GM18517 (cell line): ENCODE data around the gene DTNB.
A peak's percentile ranks its signal among the peaks of the same experiment; 100 is the strongest.

Source experiments
- ATAC-seq: cut with Tn5 transposase; IDR thresholded peaks from one replicate; pipeline ENCODE4 v1.9.1; 2021; ENCODE audit warnings: mild to moderate bottlenecking, moderate library complexity; ENCODE audit not compliant: unreplicated experiment

Gene DTNB

DNA sequence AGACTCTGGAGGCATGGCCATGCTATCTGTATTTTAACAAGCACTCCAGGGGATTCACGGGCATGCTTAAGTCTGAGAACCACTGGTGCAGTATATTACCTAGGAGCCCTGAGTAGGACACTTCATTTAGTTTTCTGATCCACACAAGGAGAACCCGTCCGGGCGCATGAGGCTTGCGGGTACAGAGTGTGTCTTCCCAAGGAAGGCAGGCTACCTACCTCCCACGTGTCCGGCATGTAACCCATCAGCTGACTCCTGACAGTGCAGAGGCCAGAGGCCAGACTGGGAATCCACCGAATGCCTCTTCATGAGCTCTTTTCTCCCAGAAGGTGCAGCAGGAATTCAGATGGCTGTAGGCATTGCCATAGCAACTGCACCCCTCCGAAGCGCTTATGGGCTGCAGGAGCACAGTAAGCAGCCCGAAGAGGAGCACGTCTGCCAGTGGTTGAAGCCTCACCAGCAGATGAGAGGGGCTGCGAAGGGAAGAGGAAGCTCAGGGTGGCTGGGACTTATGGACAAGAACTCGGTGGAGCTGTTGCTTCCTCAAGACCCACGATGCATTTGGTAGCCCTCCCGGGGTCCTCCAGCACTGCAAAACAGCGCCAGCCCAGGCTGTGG lies 297.9 kb downstream of the DTNB start:
- no peak for ATAC-seq

DNA sequence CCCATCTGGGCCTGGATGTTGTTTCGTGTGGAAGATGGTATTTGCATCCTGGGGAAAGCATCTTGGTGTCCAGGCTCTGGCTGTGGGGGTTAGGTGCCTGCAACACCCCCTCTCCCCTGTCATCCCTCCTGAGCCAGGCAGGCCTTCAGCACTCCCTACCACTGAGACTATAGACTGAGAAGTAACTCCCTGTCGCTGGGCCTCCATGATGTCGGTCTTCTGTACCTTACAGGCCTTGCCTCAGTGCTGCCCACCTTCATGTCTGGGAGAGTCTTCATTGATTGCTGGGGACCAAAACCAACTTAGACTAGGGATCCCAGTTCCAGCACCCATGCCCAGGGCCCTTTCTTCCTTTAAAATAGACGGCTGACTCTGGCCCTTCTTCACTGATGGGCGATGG lies 298.6 kb downstream of the DTNB start:
- no peak for ATAC-seq

DNA sequence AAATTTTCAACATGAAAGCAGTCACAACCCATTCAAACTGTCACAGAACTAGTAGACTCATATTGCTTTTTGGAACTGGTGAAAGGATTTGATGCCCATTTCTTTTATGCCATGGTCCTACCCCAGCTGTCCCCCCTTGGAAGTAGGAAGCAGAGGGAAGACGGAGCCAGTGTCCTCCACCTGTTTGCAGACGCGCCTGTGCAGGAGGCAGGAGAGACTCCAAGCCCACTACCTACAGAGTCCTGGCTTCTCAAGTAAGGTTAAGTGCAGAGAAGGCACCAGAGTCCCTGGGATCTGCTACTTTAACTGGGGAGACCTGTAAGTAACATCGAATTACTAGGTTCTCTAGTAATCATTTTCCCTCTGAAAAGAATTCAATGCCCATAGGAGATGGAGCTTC lies 299.0 kb downstream of the DTNB start:
- ATAC-seq: no peak

DNA sequence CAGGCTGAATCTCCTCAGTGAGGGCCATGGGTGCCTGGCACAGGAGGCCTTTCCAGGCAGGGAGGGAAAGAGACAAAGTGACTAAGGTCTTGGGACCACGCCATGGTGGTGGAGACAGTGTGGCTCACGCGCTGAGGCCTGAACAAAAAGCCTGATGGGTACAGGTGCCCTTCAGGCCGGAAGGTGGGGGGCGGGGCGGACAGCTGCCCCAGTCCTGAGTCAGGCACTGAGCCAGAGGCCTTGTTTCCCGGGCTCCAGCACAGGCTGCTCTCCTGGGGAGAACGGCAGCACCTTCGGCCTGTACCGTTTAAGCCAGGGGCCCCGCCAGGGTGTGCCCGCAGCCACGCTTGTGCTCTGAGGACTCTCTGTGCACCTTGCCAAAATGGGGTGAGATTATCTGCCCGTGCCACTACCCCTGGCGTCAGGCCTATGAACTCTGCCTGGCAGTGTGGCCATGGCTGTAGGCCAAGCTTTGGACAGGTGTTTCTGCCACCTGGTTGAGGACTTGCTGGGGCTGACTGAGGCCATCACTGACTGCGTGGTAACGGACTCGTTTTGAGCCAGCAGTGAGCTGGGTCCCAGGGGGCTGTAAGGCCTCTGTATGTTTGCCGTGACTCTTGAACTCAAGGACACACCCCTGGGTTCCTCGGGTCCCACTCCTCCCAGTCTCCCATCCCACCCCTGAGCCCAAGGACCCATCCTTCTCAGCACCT lies 300.0 kb downstream of the DTNB start:
- ATAC-seq: no peak

DNA sequence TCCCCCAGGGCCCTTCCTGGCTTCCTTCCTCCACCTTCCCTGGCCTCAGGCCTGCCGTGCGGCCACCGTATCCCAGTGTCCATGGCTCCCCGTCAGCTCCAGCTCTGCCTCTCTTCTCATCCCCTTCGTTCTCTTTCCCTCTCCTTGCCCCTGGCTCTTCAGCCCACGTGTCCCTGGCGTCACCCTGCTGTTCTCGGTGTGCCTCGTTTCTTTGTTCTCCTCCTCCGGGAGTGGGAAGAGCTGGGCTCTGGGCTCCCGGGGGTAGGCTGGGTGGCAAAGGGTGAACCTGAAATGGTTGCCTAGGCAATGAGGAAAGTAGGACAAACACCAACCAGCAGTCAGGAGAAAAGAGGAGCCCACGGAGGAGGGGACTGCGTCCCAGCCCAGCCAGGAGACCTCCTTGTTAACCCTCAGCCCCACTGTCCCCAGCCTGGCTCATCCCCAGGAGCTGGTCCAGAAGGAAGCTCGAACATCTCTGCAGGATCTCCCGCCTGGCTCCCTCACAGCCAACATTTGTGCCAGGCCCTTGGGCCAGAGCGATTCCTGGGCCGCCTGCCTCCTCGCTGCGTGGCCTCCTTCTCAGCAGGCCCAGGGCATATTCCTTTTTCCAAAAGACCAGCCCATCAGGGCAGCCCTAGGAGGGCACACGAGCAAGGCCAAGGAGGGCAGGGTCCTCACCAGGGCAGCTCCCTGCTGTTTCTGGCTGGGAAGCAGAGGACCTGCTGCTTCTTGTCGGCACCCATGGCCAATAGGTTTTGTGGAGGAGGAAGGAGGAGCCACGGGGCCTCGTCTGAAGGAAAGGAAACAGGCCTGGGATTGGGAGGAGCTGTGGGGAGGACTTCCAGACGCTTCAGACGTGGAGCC lies 300.7 kb downstream of the DTNB start:
- ATAC-seq: no peak

DNA sequence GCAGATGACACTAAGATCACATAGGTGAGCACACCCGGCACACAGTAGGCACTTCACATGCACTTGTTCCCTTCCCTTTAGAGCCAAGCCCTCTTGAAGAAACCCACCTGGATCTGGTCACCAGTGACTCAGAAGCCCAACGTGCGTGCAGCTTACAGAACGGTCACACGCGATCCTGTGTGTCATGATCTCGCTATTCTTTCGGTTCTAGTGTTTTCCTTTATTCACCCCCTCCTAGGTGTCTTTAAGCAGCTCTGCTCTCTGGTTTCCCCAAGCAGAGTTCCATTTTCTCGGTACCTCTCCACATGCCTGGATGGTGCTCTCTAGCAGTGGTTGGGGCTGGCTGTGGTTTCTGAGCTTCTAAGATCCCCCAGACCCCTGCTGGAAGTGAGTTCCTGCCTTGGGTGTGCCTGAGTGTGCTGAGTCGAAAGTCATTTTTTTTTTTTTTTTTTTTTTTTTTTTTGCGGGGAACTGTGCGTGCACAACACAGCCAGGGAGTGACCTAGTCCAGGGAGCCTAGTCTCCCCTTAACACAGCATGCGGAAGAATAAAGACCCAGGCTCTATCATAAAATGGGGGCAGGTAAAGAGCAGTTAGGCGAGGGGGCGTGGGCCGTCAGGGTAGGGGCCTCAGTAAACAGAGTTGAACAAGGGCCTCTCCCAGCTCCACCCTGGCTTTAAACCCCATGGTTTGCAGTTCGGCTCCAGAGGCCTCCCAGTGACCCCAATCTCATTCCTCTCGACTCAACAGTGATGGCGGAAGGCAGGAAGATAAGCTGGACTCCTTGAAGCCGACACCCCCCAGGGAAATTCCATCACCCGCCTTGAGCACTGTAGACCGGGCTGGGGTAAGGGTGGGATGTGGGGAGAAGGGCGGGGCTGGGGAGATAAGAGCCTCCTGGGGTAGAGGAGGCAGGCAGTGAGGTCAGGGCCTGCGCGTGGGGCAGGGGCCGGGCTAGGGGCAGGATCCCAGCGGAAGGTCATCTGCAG lies 301.8 kb downstream of the DTNB start:
- ATAC-seq: no peak

DNA sequence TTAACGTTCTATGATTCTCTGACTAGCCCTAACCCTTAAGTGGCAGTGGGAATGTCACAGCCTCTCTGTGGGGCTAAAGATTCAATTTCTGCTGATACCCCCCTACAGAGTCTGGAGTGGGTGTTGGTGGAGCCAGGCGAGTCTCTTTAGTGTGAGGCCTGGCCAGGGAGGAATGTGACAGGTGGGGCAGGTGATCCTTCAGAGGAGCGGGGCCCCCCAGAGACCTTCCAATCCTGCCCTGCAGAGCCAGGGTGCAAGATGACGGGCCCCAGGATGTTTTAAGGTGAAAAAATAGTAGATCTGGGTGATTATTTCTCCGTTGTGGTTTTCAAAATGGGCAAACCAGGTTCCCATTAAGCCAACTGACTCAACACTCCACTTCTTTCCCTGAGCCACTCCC lies 303.5 kb downstream of the DTNB start:
- ATAC-seq: no peak

DNA sequence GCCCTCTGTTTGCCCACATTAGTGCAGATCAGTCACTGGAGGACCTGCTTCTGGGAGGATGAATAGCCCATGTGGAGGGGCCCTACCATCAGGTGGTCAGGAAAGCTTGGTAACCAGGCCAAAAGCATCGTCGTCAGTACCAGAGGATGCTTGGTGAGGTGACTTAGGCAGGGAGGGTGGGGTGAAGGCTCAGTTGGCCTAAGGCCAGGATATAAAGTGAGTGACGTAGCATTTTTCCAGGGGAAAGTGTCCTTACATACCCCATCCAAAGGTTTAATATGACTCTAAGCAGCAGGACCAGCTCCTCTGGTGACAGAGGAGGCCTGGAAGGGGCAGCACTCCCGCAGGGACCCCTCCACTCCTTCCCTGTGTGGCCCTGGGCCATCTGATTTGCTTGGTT lies 303.9 kb downstream of the DTNB start:
- no peak for ATAC-seq

DNA sequence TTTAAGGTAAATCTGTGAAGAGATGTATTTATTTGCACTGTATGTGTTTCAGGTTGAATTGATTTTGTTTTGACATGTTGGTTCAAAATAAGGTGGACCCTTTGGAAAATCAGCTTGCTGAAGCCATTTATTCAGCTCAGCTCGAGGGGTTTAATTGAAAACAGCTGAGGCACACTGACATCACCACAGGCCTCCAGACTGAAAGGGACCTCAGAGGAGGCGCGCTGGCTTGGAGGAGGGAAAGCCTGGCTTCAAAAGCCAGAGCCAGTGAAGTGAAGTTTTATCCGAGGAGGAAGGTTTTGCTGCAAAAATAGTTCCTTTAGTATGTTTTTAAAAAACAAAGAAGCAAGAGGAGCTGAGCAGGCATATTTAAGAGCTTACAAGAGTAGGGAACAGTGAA lies 304.7 kb downstream of the DTNB start:
- no peak for ATAC-seq

DNA sequence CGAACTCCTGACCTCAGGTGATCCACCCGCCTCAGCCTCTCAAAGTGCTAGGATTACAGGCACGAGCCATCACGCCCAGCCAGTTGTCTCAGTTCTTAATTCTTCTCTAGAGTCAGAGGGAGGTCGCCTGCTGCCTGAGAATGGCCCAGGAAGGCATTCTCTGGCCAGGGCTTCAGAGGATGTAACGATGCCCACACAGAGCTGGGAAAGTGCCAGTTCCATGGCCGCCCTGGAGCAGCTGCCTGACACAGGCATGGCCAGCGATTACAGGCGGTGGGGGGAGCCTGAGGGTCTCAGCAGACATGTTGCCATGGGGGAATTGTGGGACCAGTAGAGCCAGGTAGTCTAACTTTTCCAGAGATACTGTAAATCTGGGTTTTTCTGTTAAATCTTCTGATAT lies 306.1 kb downstream of the DTNB start:
- ATAC-seq: no peak

DNA sequence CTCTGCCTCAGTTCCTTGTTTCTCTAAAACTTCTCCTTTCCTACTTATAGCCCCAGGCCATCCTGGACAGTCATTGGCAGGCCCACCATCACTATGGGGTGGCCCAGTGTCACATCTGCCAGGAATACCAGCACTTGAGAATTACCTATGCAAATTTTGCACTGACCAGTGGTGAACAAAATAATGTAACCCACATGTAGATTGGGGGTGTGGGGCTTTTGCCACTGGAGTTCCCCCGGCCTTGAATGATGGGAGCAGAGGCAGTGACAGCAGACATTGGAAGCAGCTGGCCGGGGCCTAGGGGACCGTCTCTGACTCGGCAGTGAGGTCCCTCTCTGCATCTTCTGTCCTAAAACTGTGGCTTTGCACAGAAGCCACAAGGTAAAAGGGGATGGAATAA lies 306.7 kb downstream of the DTNB start:
- no peak for ATAC-seq

DNA sequence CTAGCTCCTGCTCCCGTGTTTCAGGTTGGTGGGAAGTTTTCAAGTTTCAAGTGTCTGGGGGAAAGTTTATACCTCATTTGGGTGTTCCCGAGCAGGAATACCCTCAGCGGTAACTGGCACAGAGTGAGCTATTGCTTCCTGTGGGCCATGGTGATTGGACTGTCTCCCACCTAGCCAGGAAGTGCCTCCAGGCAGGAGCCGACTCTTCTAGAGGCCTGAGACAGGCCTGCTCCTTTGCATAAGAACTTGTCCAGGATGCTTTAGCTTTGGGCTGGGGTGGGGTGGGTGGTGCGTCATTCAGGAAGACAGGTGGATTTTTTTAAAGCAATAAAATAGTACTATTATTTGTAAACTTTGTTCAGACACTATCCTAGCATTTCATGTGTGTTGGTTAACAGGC lies 308.1 kb downstream of the DTNB start:
- ATAC-seq: no peak

DNA sequence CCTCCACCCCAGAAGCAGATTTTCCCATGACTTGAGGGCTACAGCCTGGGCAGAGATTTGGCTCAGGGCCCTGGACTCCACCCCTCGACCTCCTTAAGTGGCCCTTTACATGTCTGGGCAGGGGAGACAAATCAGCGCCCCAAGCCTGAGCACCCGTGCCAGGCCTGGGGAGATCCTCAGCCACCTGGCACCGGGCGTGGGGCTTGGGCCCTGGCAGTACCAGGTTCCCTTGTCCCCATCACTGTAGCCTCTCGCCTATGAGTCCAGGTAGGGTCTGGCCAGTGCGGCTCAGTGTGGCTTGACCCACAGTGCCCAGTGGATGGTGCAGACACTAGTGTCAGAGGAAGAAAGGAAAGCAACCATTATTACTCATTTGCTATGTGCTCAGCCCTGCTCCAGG lies 309.6 kb downstream of the DTNB start:
- ATAC-seq: no peak

DNA sequence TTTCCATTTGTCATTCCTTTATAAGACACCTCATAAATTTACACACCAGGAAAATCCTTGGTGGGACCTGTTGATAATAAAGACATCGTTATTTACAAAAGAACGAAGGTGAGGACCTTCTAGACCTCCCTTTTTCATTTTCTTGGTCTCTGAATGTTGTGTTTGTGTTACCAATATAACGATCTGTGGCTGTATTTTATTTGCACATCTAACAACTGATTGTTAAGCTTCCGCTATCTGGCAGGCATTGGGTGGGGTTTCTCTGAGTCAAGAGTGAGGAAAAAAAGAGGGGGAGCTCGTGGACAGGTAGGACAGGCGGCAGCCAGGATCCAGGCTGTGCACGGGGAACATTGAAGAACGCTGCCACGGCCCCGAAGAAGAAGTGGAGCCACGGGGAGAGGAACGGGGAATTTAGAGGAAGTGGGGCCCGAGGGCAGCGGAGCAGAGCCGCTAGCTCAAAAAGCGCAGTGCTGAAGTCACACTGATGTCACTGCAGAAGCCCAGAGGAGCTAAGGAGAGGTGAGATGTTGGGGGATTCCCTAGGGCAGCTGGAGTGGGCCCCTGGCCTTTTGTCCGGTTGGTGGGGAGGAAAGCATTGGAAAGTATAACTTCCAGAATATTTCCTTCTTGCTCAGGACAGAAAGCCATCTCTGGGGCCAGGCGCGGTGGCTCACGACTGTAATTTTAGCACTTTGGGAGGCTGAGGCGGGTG lies 310.8 kb downstream of the DTNB start:
- ATAC-seq: peak; percentile 72

DNA sequence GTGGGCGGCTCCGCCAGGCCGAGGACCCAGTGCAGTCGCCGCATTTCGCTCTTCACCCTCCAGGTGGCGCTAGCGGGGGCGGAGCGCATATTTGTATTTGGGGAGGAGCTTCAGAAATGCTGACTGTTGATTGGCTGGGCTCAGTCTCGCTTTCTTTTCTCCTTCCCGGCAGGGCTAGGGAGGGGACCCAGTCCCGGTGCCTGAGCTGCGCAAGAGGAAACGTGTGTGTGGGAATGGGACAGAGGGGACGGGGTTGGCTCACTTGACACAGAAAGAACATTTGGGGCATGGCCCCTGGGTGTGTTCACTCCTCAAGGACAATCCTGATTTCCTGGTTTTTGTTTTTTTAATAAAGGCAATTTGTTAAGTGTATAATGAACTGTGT lies 311.3 kb downstream of the DTNB start:
- ATAC-seq: peak; percentile 86

DNA sequence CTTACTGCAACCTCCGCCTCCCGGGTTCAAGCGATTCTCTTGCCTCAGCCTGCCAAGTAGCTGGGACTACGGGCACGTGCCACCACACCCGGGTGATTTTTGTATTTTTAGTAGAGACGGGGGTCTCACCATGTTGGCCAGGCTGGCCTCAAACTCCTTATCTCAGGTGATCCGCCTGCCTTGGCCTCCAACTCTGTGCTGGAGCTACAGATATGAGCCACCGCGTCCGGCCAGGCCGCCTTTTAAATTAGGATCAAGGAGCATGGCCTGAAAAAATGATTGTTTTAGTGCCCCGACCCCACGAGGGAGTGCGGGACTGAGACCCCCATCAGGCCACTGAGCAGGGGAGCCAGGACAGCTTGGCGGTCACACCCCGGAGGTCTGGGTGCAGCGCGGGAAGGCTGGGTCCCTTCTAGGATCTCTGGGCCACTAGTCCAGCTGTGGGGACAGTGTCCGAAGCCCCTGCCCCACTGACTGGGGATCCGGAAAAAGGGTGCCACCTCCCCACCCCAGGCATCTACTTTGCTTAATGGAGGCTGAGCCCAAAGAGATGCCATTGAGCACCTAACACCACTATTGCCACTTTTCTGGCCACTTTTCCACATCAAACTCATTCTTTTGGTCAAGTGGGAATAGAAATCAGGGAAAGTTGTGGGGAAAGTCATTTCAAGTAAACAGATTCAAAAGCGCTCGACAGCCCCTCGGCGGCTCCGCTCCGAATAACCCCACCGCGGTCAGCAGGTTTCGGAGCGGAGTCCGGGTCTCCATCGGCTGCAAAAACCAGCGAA lies 311.9 kb downstream of the DTNB start:
- no peak for ATAC-seq

DNA sequence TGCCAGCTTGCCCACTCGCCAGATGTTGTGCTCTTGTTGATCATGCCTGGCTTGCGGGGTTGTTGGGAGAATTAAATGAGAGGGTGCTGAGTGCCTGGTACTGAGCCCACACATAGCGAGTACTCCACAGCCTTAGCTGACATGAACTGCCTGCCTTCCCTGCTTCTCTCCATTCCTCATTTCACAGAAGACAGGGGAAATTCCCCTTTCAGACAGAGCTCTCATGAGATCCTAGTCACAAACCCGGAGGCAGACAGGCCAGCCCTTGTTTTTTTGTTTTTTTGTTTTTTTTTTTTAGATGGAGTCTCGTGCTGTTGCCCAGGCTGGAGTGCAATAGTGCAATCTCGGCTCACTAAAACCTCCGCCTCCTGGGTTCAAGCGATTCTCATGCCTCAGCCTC lies 314.5 kb downstream of the DTNB start:
- no peak for ATAC-seq

DNA sequence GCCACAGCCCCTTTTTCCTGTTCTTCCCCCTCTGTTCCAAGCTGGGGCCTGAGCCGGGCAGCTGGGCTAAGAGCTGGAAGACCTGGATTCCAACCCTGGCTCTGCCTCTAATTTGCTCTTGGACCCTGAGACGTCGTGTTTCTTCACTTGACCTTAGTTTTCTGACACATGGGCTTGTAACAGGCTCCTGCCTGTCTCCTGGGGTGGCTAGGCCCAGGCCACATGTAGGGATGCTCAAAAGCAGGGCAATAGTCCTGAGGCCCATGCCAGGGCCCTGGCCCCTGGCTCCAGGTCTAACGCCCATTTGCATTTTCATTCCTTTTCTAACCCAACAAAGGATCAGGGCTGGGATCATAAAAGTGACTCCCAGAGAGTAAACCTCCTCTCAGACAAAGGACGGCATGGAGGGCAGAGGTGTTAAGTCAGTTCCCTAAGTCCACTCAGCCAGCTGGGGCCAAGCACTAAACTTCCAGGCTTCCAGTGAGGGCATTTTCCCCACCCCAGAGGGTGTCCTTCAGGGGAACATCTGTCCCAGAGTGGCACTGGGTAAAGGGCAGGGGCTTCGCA lies 315.0 kb downstream of the DTNB start:
- ATAC-seq: no peak

DNA sequence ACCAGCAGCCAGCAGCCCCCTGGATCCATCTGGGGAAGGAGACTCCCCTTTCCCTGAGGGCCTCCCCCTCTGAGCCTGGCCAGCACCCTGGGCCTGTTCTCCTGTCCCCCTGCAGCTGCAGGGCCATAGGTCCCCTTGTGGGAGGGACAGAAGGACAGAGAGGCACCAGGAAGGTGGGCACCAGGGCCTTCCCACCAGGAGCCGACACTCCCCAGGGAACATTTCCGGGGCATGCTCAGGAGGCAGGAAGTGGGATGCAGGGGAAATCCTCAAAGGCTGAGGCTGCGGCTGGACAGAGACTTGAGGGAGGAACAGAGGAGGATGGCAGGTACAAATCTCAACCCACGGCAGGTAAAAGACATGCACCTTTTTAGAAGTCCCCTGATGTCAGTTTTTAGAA lies 317.3 kb downstream of the DTNB start:
- ATAC-seq: no peak
